NCI-H446 treated with DMSO at 0.1 percent for 48 hours (cell line): Measurements from ENCODE around the gene NRF1.
A peak's percentile ranks its signal among the peaks of the same experiment; 100 is the strongest.

Experiments
- DNase-seq: peaks from one replicate; lab custom pipeline; 2025; lab: John Stamatoyannopoulos, UW

The NRF1 gene

DNA sequence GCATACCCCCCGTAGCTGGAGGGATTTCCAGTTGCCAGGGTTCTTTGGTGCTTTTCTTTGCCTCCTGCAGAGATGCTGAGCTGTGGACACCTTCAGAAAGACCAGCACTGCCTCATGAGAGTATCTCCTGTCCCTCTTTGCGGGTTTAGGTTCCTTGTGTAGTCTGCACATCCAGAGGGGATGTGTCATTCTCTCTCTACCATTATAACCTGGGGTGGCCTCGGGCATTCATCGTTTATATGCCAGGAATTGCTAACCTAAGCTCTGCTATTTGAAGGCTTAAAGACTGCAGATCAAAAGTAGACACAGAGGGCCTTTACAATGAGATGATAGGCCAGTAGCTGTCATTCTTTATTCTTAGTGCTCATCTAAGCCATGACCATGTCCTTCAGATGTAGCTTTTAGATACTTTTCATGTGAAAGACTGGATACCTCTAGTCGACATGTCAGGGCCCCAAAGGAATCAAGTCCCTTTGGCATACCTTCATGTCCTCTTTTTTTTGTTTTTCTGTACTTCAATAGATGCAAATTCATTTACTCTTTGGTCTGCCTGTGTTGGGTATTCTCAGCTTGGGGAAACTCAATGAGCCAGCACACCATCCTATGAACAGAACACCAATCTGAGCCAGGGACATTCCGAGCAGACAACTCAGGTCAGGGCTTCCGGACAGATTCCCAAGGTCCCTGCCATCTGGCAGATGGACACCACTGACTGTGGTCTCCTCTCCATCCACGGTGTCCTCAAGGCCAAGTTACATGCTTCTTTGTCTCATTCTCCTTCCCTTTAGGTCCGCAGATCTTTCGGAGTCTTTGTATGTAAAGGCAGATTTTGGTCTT, 129.3 kb downstream of the NRF1 start:
- DNase-seq = no peak

- peak; percentile 2 for DNase-seq
These were observed 130.3 kb downstream of the NRF1 start for GRCh38 chr7:129741743-129742213.

DNA sequence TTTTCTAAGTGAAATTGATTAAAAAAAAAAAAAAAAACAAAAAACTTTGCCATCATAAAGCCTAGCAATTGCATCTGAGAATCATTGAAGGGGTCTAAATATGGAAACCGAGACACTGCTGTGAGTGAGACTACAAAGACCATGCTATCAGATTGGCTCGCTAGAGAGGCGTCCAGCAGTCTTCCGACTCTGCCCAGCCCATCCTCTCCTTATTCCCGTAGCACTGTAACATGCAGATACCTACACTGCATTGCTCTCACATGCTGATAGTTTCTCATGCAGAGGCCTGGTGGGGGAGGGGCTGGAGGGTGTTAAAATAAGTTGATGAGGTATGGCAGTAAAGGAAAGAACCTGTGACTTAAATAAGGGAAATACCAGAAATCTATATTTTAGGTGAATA, 130.7 kb downstream of the NRF1 start:
- DNase-seq = no peak

DNA sequence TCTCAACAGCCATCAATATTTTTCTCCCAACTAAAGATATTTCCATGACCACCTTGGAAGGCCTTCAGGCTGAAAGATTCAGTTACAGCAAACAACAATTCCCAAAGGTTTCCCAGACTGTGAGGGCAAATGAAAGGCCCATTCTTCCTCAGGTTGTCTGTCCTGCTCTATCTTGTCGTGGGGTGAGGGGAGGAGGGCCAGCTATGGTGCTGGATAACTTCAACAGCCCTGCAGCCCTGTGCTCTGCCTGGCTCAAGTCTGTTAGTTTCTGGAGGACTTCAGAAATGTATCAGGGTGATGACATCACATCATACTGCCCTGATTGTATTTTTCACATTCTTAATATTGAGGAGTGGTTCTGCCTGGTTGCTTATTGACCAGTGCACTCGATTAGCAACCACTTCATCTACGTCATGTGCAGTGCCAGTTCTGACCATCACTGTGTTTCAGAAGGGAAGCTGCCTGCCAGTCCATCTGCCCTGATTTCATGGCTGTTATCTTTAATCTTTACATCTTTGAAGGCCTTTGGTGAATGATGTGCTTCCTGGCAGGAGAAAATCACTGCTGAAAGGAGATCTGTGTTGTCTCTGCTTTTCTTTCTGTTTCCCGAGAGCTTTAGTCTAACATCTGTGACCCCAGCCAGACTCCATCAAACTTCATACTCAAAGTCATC, 135.5 kb downstream of the NRF1 start:
- no peak for DNase-seq

GRCh38 chr7:129748356-129749109, 137.0 kb downstream of the NRF1 start:
- DNase-seq = no peak

DNA sequence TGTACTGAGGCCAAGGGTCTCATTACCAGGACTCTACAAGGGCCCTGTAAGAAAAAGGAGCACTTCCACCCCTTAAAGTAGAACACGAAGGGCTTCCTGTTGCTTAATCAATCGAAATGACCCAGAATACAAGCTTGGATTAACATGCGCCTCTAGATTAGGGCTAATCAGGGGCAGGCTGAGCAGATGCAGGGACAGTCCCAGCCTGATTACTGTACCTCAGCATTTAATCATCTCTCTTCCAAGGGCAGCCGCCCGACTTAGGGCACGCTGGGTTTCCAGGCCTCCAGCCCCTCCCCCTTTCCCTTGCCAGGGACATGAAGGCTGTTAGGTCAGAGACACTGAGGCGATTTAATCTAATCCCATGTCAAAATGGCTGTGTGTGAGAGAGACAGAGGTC, 138.6 kb downstream of the NRF1 start:
- no peak for DNase-seq

DNA sequence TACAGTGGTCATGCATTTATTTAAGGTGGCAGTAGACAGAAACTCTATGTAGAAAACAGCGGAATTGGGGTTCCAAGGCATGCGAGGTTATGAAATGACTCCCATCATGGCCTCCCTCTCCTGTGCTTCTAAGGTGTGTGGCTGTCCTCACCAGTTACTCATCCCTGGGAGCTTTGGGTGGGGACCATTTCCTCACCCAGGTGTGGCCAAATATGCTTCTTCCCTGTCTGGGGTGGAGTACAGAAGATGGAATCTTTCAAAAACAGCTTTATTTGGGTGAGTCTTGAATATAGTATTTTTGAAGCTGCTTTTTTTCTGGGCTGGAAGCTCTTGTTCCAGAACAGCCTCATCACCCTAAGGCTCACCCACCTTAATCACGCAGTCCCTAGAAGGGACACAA, 139.0 kb downstream of the NRF1 start:
- no peak for DNase-seq

DNA sequence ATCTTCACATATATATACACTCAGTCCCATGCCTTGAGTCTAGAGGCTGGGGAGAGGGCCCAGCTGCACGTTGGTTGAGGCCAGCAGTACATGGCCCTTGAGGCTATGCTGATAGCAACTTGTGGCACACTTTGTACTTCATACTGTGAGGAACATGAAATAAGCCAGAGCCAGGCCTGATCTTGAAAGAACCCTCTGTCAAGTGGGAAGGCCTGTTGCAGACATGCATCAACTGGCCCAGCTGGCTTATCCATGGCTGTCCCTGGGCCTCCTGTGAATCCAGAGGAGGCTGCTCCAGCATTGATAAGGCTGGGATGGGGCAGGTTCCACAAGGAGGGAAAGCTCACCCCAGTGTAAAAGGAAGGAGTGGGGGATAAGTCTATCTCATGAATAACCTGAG, 140.4 kb downstream of the NRF1 start:
- DNase-seq = no peak

- DNase-seq = no peak
These were observed 141.2 kb downstream of the NRF1 start for GRCh38 chr7:129752760-129753159.

DNA sequence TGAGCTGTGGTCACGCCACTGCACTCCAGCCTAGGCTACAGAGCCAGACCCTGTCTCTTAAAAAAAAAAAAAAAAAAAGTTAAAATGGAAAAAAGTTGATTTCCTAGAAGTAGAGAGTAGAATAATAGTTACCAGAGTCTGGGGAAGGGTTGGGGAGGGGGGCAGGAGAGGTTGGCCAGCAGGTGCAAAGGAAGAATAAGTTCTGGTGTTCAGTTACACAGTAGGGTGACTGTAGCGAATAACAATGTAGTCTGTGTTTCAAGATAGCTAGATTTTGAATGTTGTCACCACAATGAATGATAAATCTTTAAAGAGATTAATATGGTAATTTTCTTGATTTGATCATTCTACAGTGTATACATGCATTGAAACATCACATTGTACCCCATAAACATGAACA, 142.9 kb downstream of the NRF1 start:
- no peak for DNase-seq

DNA sequence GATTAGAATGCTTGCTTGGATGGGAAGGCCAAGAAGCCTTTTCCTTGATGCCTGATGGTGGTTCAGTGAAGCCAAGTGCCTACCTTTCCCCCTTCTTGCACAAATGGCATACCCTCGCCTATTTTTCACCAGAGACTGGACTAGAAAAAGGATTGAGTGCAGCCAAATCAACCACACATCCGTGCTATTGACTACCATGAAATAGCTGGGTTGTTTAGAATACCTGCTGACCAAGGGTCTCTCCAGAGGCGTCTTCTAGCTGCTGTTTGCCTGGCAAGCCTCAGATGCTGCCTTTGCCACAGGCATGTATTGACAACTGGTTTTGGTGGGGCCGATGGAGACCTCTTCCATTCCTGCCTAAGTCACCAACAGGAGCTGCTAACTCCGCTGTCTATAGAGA, 146.5 kb downstream of the NRF1 start:
- DNase-seq = no peak

DNA sequence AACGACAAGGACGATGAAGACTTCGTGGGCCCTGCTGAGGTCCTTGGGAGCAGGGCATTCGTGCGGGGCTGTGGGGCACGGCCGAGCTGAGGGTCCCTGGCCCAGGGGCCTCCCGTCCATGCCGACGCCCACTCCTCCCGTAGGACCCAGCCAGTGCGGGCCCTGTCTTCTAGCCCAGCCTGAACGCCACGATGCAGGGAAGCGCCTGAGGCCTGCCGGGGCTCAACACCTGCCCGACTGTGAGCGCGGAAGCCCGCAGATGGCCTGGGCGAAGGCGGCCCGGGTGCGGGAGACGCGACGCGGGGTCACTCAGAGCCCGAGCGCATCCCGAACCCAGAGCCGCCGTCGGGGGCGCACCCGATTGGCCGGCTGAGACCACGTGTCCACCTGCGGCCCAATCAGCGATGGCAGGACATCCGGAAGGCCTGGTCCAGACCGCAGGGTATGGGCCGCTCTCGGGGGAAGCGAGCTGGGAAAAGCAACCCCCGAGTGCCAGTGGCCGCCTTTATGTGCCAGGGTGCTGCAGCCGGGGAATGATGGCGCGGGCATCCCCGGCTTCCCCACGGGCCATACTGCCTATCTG, 151.0 kb downstream of the NRF1 start:
- DNase-seq = no peak

- DNase-seq = no peak
These were observed 152.9 kb downstream of the NRF1 start for GRCh38 chr7:129764247-129765084.

DNA sequence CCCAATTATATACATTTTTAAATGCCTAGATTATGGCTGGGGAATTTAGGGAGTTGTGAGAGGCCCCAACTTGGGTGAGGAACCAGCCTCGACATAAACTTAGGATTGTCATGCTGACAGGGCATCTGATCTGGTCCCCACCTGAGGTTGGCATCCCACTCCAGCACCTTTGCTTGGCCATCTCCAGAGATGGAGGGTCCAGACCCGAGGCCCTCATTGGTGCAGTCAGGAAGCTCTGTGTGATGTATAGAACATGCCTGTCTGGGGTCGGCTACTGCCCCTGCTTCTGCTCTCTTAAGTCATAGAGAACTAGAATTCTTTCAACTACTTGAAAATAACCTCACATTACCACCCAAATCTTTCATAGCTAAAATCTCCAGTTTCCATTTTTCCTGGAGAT, 153.8 kb downstream of the NRF1 start:
- DNase-seq = no peak

GRCh38 chr7:129767120-129768015, 155.8 kb downstream of the NRF1 start:
- DNase-seq = no peak

- no peak for DNase-seq
These were observed 157.3 kb downstream of the NRF1 start for GRCh38 chr7:129768614-129769399.

GRCh38 chr7:129769400-129769774, 157.9 kb downstream of the NRF1 start:
- DNase-seq = no peak

DNA sequence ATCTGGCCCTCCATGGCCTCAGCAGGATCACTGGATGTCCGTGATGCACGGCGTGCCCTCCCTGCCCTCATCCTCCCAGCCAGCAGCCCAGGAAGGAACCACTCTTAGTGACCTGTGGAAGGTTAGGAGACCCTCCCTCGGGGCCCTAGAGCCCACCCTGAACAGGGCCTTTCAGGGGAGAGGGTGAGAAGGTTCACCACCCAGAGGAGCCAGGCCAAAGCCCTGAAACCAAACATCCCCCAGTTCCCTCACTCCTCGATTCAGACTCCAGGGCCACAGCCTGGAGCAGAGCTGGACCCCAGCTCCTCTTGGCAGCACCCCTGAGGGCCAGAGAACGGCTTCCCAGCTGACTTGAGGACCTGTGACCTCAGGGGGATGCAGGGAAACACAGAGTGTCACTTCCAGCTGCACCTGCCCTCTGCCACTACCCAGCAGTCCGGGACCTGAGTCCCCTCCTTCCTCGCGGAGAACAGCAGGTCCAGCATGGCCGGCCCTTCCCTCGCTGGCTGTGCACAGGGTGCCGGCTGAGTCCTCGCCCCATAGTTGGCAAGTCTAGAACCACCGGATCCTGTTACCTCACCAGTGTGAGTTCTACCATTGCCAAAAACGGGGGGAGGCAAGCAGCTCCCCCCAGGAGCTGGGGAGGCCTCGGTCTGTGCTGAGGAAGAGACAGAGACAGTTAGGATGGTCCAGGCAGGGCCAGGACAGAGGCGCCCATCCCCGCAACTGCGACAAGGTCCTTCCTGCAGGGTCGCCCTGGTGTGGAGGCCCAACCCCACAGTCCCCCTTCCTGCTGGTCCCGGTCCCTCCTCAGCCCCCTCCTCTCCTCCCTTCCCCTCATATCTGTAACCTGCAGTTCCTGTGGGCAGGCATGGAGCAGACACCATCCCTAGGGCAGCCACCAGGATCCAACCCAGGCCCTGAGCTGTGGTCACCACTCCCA, 158.6 kb downstream of the NRF1 start:
- no peak for DNase-seq
